Fibroblast of lung (primary cell): Measurements from ENCODE around the gene SUGCT.

Experiments used
- EZH2 ChIP-seq: IDR thresholded peaks from 2 replicates; pipeline ENCODE4 v1.5.1; 2012; ENCODE audit warnings: low read length, control low read depth, mild to moderate bottlenecking; ENCODE audit errors: missing control alignments
- TF ChIP-seq, protein P1 (sequence below), 2 donors: IDR thresholded peaks in 1 of 2; conservative IDR thresholded peaks in 1 of 2; 1 replicate in 1 of 2; 2 replicates in 1 of 2; pipeline ENCODE4 v1.5.1; 2011 to 2012; ENCODE audit warnings: low read length in 2 of 2, control low read depth in 1 of 2, inconsistent platforms in 1 of 2, low read depth in 1 of 2, mild to moderate bottlenecking in 1 of 2

DNA sequence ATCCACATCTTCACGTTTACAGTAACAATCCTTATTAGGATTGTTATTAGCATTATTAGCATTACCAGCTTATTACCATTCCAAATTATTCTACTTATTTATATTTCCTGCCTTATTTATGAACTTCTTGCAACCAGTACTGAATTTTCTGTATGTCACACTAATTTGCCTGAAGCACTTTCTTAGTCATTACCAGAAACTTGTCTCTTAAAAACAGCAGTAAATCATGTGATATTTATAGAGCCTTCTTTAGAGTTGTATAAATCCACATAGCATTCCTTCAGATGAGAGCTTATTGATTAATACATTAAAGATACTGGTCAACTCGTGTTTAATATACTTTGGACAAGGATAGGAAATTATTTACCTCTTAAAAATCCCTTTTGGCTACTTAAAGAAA lies 618.6 kb downstream of the SUGCT start:
- TF ChIP-seq, protein P1, sequence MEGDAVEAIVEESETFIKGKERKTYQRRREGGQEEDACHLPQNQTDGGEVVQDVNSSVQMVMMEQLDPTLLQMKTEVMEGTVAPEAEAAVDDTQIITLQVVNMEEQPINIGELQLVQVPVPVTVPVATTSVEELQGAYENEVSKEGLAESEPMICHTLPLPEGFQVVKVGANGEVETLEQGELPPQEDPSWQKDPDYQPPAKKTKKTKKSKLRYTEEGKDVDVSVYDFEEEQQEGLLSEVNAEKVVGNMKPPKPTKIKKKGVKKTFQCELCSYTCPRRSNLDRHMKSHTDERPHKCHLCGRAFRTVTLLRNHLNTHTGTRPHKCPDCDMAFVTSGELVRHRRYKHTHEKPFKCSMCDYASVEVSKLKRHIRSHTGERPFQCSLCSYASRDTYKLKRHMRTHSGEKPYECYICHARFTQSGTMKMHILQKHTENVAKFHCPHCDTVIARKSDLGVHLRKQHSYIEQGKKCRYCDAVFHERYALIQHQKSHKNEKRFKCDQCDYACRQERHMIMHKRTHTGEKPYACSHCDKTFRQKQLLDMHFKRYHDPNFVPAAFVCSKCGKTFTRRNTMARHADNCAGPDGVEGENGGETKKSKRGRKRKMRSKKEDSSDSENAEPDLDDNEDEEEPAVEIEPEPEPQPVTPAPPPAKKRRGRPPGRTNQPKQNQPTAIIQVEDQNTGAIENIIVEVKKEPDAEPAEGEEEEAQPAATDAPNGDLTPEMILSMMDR (conservative IDR thresholded peaks at IDR 0.05 in 1 of 2, IDR thresholded peaks at IDR 0.05 in 1 of 2; ENCODE audit: low read depth in 1 of 2, low read length in 2 of 2): no peak
- no peak for TF ChIP-seq EZH2
